Mesenteric fat pad (tissue), 1 donor: ENCODE results near the gene IMMT. TPM values are rescaled to one million over a fixed set of nuclear protein-coding genes. Genes with fewer than 3 reads are reported as not detected.

ENCODE experiments used
- DNase-seq: peaks from one replicate; pipeline ENCODE4 v3.0.0-alpha.2; 2020; ENCODE audit warnings: low spot score
- total RNA-seq: library from RNA; stranded (reverse); fragmentation: NEBNext Ultra II Directional; extraction: Animal tissue kit (Norgen Biotek cat#: 25700); gene quantifications from one replicate; pipeline ENCODE4 v1.2.1, GENCODE V29; 2021
- donor health status: DM: yes; HTN: yes; CAD: no.

The IMMT gene
- total RNA-seq, 1 donor from 2014 or later, result 85.2 TPM

DNA sequence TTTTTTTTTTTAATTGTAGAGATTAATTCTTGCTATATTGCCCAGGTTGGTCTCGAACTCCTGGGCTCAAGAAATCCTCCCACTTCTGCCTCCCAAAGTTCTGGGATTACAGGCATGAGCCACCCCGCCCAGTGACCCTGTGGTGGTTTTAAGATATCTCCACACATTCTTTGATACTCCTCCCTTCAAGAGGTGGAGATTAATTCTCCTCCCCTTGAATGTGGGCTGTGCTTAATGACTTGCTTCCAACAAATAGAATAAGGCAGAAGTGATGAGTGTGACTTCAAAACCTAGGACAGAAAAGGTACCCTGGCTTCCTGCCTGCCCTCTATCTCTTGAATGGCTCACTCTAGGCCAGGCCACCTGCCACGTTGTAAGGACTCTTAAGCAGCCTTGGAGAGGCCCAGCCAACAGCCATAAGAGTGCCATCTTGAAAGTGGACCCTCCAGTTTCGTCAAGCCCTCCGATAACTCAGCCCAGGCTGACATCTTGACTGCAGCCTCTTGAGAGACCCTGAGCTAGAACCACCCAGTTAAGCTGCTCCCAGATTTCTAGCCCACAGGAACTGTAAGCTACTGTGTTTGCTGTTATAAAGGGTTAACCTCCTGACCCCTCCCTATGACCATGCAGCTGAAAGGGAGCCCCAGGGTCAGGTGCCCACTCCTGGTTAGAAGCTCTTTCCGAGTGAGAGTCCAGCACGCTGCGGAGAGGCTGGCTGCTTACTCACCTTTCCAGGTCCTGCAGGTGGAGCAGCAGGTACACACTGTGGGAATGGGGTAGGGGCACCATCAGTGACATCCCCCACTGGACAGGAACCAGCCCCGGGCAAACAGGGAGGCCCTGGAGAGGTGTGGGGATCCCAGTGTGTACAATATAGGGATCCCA, 31.6 kb upstream of the IMMT start:
- no peak for DNase-seq

DNA sequence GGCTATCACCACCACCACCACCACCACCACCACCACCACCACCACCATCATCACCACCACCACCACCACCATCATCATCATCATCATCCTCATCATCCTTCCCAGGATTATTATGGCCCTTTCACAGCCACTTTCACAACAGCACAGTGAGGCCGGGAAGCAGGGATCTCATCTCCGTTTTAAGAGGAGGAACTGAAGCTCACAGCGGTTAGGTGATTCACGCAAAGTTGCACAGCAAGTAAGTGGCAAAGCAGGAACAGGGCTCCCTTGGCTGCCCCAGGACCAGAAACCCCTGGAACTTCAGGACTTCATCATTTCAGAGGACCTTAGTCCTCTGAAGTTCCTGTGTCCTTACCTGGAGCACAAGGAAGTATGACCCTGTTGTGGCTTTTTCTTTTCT, 30.8 kb upstream of the IMMT start:
- DNase-seq, result no peak

DNA sequence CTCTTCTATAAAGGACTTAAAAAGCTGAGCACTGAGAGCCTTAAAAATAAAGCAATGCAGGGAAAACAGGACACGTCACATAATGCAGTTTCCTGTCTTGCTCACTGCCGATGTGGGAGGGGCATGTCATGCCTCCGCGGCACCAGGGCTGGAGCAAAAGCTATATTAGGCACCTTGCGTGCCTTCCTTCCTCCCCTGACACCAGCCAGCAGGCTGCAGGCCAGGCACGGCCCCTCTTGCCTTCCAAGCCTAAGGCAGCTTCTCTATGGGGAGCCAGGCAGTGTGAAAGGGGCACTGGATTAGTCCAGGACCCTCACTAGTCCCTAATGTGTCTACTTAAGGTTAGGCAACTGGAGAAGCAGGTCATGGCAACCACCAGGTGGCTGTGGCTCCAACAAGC, 30.3 kb upstream of the IMMT start:
- no peak for DNase-seq

DNA sequence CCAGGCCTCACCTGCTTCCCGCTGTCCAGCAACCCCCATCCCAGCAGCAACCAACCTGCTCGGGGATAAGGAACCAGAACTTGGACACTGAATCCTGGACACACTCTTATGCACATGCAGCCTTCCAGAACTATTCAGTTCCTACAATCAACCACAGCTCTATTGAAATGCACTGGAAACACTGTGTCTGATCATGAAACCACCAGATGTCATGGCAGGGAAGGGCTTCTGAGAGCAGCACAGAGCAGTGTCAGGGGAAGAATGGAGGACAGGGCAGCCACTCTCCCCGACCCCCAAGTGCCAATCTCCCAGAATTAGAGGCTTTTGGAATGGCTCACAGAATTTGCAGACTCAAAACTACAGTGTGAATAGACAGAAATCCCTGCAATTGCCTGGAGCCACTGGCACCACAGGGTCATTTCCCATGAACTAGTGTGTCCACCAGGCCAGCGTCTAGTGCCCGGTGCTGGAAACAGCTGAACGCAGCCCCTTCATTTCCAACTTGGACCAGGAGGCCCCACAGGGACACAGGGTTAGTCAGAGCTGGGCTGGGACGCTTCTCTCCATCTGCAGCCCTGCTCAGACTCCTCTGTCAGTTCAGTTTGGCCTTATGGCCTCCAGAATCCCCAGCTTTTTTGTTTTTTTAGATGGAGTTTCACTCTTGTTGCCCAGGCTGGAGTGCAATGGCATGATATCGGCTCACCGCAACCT, 29.5 kb upstream of the IMMT start:
- DNase-seq, result no peak

DNA sequence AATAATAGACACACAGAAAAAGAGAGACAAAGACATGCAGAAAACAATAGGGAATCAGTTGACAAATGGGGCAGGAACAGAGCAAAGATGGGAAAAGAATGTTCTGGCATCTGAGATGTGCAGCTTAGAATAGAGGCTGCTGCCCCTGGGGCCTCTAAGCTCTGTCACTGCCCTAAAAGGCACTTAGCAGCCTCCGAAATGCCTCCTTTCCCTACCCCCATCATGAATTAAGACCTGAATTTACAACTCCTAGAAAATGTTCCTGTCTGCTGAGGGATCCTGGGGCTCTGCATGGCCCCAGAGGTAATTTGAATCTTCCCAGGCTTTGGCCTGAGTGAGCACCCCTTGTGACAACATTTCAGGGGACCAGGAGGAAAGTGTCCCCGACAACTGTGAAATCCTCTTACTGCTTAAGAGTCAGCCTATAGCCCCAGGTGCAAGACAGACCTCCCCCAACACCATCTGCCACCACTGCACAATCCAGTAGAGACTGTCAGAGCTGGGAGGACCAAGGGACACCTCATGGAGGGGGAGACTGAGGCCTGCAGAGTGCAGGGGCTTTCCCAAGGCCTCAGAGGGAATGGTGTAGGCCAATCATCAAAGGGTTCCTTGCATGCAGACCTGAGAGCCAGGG, 28.8 kb upstream of the IMMT start:
- DNase-seq, result no peak

DNA sequence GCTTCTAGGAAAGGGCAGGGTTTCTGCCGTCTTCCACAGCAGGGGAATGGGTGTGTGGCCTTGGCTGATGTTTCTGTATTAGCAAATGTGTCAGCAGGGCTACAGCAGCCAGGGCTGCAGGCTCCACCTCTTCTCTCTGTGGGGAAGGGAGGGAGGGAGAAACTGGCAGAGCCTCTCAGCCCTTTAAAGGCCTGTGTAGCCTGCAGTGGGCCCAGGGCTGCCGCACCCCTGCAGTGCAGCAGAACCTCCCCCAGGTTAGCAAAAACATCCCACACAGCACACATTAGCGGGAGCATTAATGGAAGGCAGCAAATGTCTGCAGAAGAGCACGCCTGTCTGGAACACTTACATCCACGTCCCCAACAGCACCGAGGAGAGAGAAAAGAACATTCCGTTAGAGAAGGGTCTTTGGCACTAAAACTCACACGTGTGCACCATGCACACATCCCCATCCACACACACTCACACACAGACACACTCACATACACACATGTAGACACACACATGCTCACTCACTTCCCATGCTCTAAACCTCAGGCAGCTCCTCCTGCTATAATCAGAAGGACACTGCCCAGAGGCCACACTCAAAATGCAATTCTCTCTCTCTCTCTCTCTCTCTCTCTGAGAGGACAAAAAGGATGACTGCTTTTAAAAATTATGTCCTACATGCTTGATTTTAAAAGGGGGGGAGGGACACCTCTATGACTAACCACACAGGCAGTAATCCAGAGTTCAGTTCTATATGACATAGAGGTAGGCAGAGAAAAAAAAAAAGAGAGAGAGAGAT, 28.1 kb upstream of the IMMT start:
- no peak for DNase-seq

DNA sequence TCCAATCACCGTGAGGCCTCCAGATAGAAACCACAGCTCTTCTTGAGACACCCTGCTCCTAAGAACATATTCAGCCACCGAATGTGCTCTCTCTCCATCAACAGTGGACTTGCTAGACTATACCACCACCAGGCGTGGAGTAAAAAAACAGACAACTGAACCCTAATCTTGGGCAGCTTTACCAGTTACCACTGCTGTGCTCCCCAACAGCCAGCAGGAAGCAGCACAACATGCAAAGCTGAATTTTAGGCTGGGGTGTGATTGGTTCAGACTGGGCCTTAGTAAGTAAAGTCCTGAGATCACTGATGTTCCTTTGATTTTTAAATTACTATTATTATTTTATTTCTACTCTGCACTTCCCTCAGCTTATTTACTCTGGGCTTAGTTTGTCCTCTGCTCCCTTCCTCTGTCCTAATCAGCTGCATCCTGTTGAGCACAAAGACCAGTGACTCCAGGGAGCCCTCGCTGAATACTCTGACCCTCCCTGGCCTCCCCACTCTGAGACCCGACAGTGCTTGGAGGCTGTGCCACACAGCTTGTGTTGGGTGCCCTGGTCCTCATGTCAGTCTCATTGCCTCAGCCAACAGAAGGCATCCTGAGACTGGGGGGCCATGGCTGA, 25.9 kb upstream of the IMMT start:
- no peak for DNase-seq

DNA sequence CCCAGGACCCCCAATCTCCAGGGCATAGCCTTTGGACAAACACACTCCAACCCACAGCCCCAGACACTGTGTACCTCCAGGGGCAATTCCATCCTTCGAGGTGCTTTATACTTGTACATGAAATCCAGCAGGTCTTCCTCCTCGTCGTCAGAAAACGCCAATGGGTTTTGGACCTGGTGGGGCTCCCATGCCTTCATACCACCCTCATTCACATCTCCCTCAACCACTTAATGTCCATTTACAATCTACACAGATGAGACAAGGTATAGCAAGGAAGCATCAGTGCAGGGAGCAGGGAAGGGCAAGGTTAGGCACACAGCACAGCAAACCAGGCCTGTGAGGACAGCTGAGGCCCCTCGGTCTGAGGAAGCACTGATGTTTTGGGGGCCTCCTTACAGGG, 24.6 kb upstream of the IMMT start:
- peak; percentile 33 for DNase-seq

DNA sequence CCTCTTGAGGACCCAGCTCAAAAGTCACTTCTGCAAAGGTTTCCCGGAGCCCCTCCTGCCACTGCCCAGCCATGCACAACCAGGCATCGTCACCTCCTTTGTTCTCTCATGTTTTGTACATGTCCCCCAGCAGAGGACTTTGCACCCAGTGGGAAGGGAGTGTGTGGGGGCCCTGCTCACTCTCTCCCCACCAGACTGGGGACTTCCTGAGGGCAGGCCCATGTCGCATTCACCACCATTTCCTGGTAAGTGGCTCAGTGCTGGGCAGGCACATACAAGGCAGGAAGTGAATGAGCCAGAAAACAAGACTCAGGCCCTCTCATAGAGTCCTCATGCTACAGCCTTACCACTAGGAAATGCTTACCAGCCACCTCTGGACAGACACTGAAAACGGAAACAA, 22.9 kb upstream of the IMMT start:
- peak; percentile 79 for DNase-seq

DNA sequence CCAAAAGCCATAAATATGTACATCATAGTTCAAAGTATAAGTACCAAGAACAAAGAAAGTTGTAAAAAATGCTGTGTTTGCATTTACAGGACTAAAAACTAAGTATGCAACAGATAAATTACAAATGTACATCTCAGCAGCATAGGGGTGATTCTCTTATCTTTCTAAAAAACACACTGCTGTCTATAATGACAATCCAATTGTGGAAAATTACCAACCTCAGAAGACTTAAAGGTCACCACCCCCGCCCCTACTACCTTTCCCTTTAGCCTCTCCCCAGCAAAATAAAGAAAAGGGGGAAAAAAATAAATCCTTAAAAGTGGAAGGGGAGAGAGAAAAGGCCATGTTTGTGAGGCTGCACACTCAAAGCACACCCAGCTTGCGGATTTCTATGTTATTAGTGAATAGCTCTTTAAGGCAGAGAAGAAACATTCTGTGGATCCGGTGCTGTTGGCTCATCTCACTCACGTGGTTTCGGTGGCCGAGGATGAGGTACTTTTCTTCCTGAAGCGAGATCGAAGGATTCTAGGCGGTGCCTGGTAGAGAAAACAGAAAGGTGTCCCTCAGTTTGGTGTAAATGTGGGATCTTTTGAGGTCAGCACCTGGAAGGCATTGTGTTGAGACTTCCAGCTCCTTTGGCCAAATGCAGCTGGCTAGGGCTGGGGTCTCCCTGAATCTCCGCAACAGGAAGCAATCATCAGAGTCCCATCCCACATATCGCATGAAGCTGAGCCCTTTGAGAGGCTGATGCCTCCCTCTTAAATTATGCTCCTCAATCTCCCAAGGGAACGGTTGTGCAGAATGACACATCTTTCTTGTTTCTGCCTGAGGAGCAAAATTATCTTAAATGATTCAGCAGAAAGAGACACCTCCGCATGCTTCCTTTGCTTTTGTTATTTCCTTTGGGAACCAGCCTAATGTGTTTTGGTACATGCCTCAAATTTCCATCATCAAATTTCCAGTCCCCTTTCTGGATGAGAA, 21.6 kb upstream of the IMMT start:
- DNase-seq, result no peak

DNA sequence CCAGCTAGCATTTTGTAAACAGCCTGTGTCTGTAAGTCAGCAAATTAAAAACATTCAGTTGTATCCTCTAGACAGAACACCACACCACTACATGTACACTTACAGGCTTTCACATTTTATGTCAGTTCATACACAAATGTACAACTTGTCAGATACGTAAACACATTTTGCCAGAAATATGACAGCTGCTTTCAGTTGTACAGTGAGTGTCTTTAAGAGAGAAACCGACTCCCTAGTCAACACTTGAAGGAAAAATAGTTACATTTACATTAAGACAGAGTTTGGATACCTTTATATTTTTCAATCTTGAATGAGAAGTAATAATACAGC, 19.2 kb upstream of the IMMT start:
- no peak for DNase-seq

DNA sequence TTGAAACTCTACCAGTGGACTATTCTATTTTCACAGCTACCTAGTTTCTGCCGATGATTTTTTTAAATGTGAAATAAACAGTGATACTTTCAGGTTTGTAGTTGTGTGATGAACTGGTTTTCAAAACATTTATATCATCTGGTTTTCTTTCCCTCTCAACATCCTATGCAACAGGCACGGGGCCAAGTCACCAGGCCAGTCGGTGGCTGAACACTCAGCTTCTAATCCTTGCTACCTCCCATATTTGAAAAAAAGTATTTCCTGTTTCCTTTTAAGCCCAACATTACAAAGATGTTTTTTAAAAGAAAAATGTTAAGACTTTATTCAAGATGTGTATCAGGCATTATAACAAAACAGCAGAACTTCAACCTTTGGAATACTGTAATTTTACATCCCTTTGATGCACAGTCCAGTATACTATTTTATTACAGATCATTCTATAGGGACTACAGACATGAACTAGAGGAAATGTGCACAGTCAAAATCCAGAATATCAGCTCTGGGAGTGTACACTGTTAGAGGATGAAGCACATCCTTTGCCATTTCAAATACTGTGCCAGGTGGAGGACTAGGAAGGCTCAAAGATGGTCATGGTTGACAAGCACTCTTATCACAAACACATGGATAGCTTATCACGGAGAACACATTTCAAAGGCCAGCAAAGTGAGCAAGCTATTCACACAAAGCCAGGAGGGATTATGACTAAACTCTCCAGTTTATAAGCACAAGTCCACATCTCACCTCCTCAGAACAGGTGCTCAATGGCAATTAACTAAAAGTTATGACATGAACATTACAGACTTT, 18.6 kb upstream of the IMMT start:
- DNase-seq, result no peak

DNA sequence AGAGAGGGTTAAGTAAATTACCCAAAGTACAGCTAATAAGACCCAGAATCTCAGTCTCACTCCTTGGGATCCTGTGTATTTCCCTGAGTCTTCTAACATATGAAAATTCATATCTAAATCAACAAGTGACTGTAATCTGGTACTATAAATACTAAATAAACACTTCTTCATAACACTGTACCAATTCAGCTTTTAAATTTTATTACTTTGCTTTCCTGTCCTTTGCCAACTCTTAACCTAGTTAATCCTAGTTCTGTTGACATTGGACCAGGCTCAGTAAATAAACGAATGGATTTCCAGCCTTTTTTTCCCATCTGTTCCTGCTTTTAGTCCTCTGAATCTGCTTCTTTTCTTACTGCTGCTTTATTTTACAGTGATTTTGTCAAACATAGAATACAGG, 17.8 kb upstream of the IMMT start:
- DNase-seq, result no peak

DNA sequence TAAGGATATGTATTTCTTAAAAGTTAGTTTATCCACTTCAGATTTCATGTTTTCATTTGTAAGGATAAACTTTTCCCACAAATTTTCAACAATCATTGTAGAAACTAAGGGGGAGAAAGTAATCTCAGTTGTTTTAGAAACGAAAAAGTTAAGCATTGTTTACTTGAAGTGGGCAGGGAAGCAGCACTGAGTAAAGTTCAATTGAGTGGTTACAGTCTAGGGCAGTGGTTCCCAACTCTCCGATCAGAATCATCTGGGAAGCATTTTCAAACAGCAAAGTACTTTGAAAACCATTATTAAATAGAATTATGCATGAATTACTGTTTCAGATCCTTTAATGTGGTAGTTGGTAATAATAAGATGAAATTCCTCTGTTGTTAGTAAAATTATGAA, 16.5 kb upstream of the IMMT start:
- DNase-seq, result no peak

DNA sequence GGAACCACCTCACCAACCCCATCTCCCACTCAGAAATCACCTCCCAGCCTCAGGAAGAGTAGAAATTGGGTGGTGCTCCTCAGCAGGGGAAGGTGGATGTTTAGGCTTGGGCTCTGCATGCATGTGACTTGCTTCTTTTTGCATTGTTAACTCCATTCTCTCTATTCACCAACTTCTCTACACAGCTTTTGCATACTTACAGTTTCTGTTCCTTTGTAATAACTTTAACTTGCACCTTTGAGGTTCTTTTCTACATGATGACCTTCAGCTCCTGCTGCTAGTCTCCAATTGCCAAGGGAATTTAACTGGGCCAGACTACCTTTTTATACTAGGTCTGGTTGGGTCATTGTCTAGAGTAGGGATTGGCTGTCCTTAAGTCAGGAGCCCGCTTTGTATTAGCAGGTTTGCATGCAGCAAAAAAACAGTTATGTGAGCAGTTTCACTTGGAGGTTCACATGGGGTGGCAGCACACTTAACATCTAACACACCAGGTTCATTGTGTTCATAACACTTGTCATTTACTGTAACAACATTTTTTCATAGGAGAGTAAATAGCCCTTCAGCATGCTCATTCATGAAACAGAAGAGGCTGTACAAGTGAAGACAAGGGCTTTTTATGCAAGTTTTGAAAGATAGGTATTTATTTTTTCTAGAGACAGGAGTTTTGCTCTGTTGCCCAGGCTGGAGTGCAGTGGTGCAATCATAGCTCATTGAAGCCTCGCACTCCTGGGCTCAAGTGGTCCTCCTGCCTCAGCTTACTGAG, 16.0 kb upstream of the IMMT start:
- no peak for DNase-seq

DNA sequence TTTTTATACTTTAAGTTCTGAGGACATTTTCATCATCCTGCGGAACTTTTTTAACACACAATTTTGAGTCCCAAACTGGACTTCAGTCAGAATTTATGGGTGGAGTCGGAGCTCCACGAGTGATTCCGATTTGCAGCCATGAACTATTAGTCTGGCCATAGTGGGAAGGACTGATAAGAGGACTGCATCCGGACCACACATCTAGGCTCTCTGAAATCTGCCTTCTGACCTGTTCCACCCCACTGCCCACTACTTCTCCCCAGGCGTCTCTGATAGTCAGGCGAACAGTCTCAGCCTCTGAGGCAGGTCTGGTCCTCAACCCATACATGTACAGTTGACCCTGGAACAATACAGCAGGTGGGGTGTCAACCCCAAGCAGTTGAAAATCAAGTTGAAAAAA, 9.2 kb upstream of the IMMT start:
- DNase-seq, result no peak

DNA sequence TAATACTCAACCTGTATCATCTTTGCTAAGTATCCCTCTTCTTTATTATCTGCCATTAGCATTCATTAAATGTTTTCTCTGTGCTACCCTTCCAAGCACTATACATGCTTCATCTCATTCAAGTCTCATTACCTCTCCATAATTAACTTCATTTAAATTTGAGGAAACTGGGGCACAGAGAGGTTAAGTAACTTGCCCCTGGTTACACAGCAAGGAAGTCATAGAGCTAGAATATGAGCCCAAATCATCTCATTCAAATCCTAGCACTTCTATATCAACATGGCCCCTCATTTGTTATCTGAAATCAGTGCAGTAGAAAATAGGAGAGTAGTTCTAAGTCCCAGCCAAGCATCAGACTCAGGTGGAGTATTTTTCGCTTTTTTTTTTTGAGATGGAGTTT, 8.4 kb upstream of the IMMT start:
- DNase-seq, result no peak

DNA sequence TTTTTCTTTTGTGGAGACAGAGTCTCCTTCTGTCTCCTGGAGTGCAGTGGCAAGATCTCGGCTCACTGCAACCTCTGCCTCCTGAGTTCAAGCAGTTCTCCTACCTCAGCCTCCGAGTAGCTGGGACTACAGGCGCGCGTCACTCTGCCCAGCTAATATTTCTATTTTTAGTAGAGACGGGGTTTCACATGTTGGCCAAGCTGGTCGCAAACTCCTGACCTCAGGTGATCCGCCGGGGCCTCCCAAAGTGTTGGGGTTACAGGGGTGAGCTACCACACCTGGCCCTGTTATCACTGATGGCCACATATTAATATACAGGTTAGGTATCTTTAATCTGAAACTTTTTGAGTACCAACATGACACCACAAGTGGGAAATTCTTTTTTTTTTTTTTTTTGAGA, 7.4 kb upstream of the IMMT start:
- no peak for DNase-seq

DNA sequence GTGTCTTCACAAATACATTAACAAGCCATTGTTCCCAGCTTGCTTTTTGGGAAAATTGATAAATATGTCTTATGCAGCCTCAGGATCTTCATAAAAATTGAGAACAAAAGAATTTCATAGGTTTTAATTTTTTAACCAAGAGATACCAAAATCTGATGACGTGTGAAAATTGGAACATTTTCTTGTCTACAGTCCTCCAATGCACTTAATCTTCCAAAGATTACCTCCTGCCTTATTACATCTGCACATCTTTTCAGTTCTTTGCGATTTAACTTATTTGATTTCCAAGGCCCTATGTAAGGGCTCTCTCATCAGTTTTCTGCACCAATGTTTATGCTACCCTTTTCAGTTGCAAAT, 7.1 kb upstream of the IMMT start:
- DNase-seq, result no peak
